Measurements from ENCODE around the gene C1orf159. TPM values are rescaled to one million over a fixed set of nuclear protein-coding genes. Genes with fewer than 3 reads are reported as not detected.

C1orf159 gene
- total and polyA plus RNA-seq, 9 of the 15 experiments (the other 6 are each of a cell fraction or from before 2014, with no cell fraction given) = 0.28 to 54.9 (median 10.6) TPM

GRCh38 chr1:1063945-1064831, 51.7 kb downstream of the C1orf159 start (continued):
- TF ChIP-seq MGA (IDR thresholded peaks at IDR 0.05) (peak; percentile 52; the same call in 1 of the 2 replicates), ARHGAP35 (IDR thresholded peaks at IDR 0.05; ENCODE audit: partially characterized antibody) (no peak), ILF3 (IDR thresholded peaks at IDR 0.05; ENCODE audit: borderline replicate concordance) (no peak), PATZ1 (CRISPR knock-in tag; IDR thresholded peaks at IDR 0.05; ENCODE audit: borderline replicate concordance) (no peak), MLX (CRISPR knock-in tag; conservative IDR thresholded peaks at IDR 0.05) (no peak), RFX7 (CRISPR knock-in tag; IDR thresholded peaks at IDR 0.05) (no peak), ZNF3 (CRISPR knock-in tag; IDR thresholded peaks at IDR 0.05) (no peak), BRF1 (IDR thresholded peaks at IDR 0.05; ENCODE audit: borderline replicate concordance, extremely low read depth, insufficient read length) (no peak), HDAC1 (IDR thresholded peaks at IDR 0.05) (peak in 1 of 2 experiments; percentile 79; a peak in 1 of 4 replicates)
- TF ChIP-seq, protein P1, sequence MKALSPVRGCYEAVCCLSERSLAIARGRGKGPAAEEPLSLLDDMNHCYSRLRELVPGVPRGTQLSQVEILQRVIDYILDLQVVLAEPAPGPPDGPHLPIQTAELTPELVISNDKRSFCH (CRISPR knock-in tag; IDR thresholded peaks at IDR 0.05) = no peak
- TF ChIP-seq, protein P1 (tag; IDR thresholded peaks at IDR 0.05) = peak; percentile 53
